Nephron (organoid): ENCODE results near the gene SH3BP4.

Experiments
- H3K27ac Mint-ChIP-seq, 3 experiments: 2 replicates each; pipeline ENCODE4 v1.8.0; 2020; ENCODE audit warnings: mixed read lengths in 3 of 3, mild to moderate bottlenecking in 2 of 3, moderate library complexity in 1 of 3
- H3K27me3 Mint-ChIP-seq: 2 replicates; pipeline ENCODE4 v1.8.0; 2021; ENCODE audit warnings: low read depth, mild to moderate bottlenecking, moderate library complexity, mixed read lengths
- H3K36me3 Mint-ChIP-seq: 2 replicates; pipeline ENCODE4 v1.8.0; 2020; ENCODE audit warnings: low read depth, mixed read lengths
- H3K4me1 Mint-ChIP-seq: 2 replicates; pipeline ENCODE4 v1.8.0; 2020; ENCODE audit warnings: mixed read lengths
- H3K4me3 Mint-ChIP-seq, 3 experiments: 2 replicates each; pipeline ENCODE4 v1.8.0; 2020; ENCODE audit warnings: mild to moderate bottlenecking in 3 of 3, mixed read lengths in 3 of 3, moderate library complexity in 2 of 3
- H3K9me3 Mint-ChIP-seq: 2 replicates; pipeline ENCODE4 v1.8.0; 2020; ENCODE audit warnings: mixed read lengths
- TF ChIP-seq, protein P1 (sequence below), 3 experiments: fragments of 200-600 bp; sonication (generic); IDR thresholded peaks; one replicate each; pipeline ENCODE4 v1.5.0; 2021; ENCODE audit warnings: antibody characterized with exemption in 3 of 3; ENCODE audit not compliant: unreplicated experiment in 3 of 3

SH3BP4 gene

DNA sequence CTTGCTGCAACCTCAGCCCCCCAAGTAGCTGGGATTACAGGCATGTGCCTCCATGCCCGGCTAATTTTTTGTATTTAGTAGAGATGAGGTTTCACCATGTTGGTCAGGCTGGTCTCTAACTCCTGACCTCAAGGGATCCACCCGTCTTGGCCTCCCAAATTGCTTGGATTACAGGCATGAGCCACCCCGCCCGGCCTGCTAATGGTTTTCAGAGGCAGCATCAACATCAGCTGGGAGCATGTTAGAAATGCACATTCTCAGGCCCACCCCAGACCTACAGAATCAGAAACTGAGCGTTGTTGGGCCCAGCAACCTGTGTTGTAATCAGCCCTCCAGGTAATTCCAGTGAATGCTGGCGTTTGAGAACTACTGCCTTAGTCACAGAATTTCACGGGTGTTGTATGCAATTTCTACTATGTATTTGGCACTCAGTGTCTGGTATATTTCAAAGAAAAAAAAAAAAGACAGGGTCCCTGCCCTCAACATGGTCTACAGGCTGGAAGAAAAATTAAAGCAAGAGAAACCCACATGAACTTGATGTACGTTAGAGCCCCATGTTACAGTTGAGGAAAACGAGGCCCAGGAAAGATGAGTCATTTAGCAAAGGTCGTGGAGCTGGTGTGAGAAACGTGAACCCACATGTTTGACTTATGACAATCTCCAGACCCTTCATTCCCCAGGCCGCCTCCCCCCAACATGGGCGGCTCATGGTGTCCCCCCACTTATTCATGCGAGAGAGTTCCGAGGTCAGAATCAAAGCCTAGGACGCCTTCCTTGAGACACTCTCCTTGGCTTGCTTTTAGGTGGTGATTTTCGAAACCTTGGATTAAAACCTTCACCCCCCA is 35.3 kb downstream of the SH3BP4 start:
- Mint-ChIP-seq H3K27ac (no peak overlapping the region), H3K36me3 (peaks cover 10% of the 10 kb centered on the region), H3K4me1 (peaks cover 32% of the 10 kb centered on the region), H3K4me3 (no peak overlapping the region), H3K27me3 (peaks cover 4% of the 10 kb centered on the region), H3K9me3 (no peaks in the 10 kb centered on the region)
- TF ChIP-seq, protein P1, sequence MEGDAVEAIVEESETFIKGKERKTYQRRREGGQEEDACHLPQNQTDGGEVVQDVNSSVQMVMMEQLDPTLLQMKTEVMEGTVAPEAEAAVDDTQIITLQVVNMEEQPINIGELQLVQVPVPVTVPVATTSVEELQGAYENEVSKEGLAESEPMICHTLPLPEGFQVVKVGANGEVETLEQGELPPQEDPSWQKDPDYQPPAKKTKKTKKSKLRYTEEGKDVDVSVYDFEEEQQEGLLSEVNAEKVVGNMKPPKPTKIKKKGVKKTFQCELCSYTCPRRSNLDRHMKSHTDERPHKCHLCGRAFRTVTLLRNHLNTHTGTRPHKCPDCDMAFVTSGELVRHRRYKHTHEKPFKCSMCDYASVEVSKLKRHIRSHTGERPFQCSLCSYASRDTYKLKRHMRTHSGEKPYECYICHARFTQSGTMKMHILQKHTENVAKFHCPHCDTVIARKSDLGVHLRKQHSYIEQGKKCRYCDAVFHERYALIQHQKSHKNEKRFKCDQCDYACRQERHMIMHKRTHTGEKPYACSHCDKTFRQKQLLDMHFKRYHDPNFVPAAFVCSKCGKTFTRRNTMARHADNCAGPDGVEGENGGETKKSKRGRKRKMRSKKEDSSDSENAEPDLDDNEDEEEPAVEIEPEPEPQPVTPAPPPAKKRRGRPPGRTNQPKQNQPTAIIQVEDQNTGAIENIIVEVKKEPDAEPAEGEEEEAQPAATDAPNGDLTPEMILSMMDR (IDR thresholded peaks at IDR 0.05; ENCODE audit: unreplicated experiment in 3 of 3), result no peak

GRCh38 chr2:234987754-234988153 is 35.9 kb downstream of the SH3BP4 start:
- no peak overlapping the region for H3K4me3 Mint-ChIP-seq
- TF ChIP-seq, protein P1 (IDR thresholded peaks at IDR 0.05; ENCODE audit: unreplicated experiment in 3 of 3), result no peak
- H3K9me3 Mint-ChIP-seq, result no peaks in the 10 kb centered on the region
- H3K27me3 Mint-ChIP-seq, result peaks cover 4% of the 10 kb centered on the region
- no peak overlapping the region for H3K27ac Mint-ChIP-seq
- peaks cover 27% of the 10 kb centered on the region for H3K4me1 Mint-ChIP-seq
- peaks cover 10% of the 10 kb centered on the region for H3K36me3 Mint-ChIP-seq

DNA sequence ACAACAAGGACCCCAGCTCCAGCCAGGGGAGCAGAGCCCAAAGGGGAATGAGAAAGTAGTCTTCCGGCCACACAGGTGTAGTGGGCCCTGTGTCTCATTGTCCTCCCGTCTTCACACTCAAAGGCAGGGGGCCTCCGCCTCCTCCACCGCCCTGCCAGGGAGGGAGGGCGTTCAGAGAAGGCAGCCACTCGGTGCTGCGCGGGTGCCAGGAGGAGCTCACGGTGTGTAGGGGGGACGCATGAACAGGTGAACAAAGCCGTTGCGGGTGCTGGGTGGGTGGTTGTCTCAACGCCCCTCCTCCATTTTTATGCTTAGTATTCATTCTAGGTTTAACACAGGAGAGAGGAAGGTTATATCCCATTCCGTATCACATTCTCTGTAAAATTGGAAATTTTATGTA is 36.7 kb downstream of the SH3BP4 start:
- TF ChIP-seq, protein P1 (IDR thresholded peaks at IDR 0.05; ENCODE audit: unreplicated experiment in 3 of 3), result no peak
- no peak overlapping the region for H3K27ac Mint-ChIP-seq
- no peaks in the 10 kb centered on the region for H3K9me3 Mint-ChIP-seq
- peaks cover 23% of the 10 kb centered on the region for H3K4me1 Mint-ChIP-seq
- H3K27me3 Mint-ChIP-seq, result peaks cover 4% of the 10 kb centered on the region
- H3K4me3 Mint-ChIP-seq, result no peak overlapping the region
- peaks cover 10% of the 10 kb centered on the region for H3K36me3 Mint-ChIP-seq

- Mint-ChIP-seq H3K9me3 (no peaks in the 10 kb centered on the region), H3K36me3 (peaks cover 10% of the 10 kb centered on the region), H3K4me3 (no peak overlapping the region), H3K27ac (peak overlapping the region in 2 of 3 experiments; percentile 37 to 51), H3K27me3 (peaks cover 4% of the 10 kb centered on the region), H3K4me1 (peaks cover 26% of the 10 kb centered on the region)
- TF ChIP-seq, protein P1 (IDR thresholded peaks at IDR 0.05; ENCODE audit: unreplicated experiment in 3 of 3), result no peak
These were observed 37.4 kb downstream of the SH3BP4 start for GRCh38 chr2:234989183-234989701.

- TF ChIP-seq, protein P1 (IDR thresholded peaks at IDR 0.05; ENCODE audit: unreplicated experiment in 3 of 3), result no peak
- Mint-ChIP-seq H3K27ac (no peak overlapping the region), H3K27me3 (no peaks in the 10 kb centered on the region), H3K36me3 (peaks cover 10% of the 10 kb centered on the region), H3K4me1 (peaks cover 32% of the 10 kb centered on the region), H3K4me3 (no peak overlapping the region), H3K9me3 (no peaks in the 10 kb centered on the region)
These were observed 38.5 kb downstream of the SH3BP4 start for GRCh38 chr2:234990300-234990699.
